ENCODE data around the gene APC. TPM values are rescaled to one million over a fixed set of nuclear protein-coding genes. Genes with fewer than 3 reads are reported as not detected.

APC gene
- total and polyA plus RNA-seq, 8 donors, result 32.2 to 52.0 (median 43.2) TPM

DNA sequence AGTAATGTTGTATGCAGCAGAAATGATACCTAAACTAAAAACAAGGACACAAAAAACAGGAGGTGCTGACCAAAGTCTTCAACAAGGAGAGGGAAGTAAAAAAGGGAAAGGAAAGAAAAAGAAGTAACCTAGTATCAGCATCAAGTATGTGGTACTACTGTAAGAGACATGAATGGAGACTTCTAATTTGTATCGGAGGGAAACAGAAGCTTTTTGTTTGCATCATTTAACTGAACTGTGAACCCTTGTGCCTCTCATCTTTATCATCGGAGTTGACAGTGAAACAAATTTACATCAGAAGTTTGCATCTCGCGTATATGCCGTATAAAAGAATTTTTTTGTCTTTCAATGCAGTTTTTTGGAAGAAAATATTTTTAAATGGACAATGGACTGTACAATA, 129.7 kb downstream of the APC start:
- H3K4me3 ChIP-seq, result no peak overlapping the region
- peaks cover 4 to 40% of the 10 kb centered on the region in 2 donors for H3K4me1 ChIP-seq
- no peaks in the 10 kb centered on the region for H3K9me3 ChIP-seq
- TF ChIP-seq, protein P1, sequence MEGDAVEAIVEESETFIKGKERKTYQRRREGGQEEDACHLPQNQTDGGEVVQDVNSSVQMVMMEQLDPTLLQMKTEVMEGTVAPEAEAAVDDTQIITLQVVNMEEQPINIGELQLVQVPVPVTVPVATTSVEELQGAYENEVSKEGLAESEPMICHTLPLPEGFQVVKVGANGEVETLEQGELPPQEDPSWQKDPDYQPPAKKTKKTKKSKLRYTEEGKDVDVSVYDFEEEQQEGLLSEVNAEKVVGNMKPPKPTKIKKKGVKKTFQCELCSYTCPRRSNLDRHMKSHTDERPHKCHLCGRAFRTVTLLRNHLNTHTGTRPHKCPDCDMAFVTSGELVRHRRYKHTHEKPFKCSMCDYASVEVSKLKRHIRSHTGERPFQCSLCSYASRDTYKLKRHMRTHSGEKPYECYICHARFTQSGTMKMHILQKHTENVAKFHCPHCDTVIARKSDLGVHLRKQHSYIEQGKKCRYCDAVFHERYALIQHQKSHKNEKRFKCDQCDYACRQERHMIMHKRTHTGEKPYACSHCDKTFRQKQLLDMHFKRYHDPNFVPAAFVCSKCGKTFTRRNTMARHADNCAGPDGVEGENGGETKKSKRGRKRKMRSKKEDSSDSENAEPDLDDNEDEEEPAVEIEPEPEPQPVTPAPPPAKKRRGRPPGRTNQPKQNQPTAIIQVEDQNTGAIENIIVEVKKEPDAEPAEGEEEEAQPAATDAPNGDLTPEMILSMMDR (IDR thresholded peaks at IDR 0.05), result no peak
- no peak overlapping the region for H3K27ac ChIP-seq
- no peak for ATAC-seq
- no peaks in the 10 kb centered on the region for H3K27me3 ChIP-seq
- H3K36me3 ChIP-seq, result peaks cover 0 to 94% of the 10 kb centered on the region in 2 donors
- intact Hi-C loops (cut with DNase I), result no loop called here
- no peak for DNase-seq

DNA sequence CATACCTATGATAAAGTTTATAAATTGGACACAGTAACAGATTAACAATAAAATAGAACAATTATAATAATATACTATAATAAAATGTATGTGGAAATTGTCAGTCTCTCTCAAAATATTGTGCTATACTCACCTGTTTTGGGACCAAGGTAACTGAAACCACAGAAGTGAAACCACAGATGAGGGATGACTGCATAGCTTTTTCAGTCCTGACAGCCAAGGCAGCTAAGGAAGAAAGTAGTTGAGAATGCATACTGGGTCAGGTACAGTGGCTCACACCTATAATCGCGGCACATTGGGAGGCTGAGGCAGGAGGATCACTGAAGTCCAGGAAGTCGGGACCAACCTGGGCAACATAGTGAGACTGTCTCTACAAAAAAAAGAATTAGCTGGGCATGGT, 132.3 kb downstream of the APC start:
- TF ChIP-seq, protein P1 (IDR thresholded peaks at IDR 0.05), result no peak
- Histone ChIP-seq H3K4me1 (peaks cover 0 to 18% of the 10 kb centered on the region in 2 donors), H3K4me3 (no peak overlapping the region), H3K27ac (no peak overlapping the region), H3K9me3 (no peaks in the 10 kb centered on the region), H3K36me3 (peaks cover 0 to 84% of the 10 kb centered on the region in 2 donors), H3K27me3 (no peaks in the 10 kb centered on the region)
- DNase-seq, result no peak
- intact Hi-C loops (cut with DNase I), result no loop called here
- no peak for ATAC-seq

DNA sequence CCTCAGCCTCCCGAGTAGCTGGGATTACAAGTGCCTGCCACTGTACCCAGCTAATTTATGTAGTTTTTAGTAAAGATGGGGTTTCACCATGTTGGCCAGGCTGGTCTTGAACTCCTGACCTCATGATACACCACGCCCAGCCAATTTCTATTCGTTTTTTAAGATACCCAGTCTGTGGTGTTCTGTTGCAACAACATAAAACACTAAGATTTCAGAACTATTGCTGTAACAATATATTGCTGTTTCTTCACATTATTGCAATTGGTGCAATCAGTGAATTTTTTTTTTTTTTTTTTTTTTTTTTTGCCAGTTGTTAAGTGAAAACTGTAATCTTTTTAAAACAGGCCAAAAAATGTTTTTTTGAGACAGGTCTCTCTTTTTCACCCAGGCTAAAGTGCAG, 133.3 kb downstream of the APC start:
- no peak for DNase-seq
- peaks cover 0 to 18% of the 10 kb centered on the region in 2 donors for H3K4me1 ChIP-seq
- H3K36me3 ChIP-seq, result peaks cover 0 to 81% of the 10 kb centered on the region in 2 donors
- no peak overlapping the region for H3K4me3 ChIP-seq
- no peaks in the 10 kb centered on the region for H3K9me3 ChIP-seq
- no peak for ATAC-seq
- intact Hi-C loops (cut with DNase I), result no loop called here
- TF ChIP-seq, protein P1 (IDR thresholded peaks at IDR 0.05), result no peak
- H3K27me3 ChIP-seq, result no peaks in the 10 kb centered on the region
- no peak overlapping the region for H3K27ac ChIP-seq

DNA sequence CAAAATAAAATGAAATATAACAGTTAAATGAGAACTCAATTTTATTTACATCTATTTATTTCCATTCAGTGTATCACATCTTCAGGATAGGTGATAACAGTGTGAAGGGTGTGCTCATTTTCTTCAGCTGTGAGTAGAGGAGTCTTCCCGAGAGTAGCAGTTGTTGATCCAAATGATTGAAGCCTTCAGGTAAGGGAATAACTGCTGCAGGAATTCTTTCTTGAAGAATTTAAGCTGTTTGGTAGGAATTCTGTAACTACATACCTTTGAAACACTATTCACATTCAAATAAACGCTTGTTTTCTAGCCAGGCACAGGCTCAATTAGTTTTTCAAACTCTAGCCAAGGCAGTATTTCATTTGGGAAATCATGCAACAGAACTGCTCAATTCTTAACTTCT, 138.7 kb downstream of the APC start:
- no peak overlapping the region for H3K4me3 ChIP-seq
- TF ChIP-seq, protein P1 (IDR thresholded peaks at IDR 0.05), result no peak
- H3K9me3 ChIP-seq, result no peaks in the 10 kb centered on the region
- H3K27ac ChIP-seq, result no peak overlapping the region
- no peak for ATAC-seq
- peaks cover 0 to 15% of the 10 kb centered on the region in 2 donors for H3K4me1 ChIP-seq
- no peaks in the 10 kb centered on the region for H3K27me3 ChIP-seq
- intact Hi-C loops (cut with DNase I), result no loop called here
- no peak for DNase-seq
- peaks cover 0 to 79% of the 10 kb centered on the region in 2 donors for H3K36me3 ChIP-seq

DNA sequence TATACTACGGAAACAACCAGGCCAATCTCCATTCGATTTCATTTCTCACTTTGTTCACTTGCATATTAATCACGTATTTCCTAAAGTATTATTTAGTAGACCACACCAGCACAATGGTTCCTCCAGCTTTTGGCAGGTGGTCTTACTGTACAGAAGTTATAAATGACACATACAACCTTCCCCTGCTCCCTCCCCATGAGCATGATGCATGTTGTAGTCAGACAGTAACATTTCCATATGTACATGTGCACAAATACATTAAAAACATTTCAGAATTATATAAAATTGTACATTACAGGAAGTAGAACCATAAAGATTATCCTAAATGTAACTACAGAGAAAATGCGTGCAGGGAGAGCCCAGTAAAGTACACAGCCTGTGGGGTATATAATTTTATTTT, 140.4 kb downstream of the APC start:
- ATAC-seq (no peak), DNase-seq (no peak)
- intact Hi-C loops (cut with DNase I), result no loop called here
- no peak overlapping the region for H3K4me3 ChIP-seq
- H3K4me1 ChIP-seq, result peaks cover 0 to 3% of the 10 kb centered on the region in 2 donors
- peaks cover 0 to 83% of the 10 kb centered on the region in 2 donors for H3K36me3 ChIP-seq
- TF ChIP-seq, protein P1 (IDR thresholded peaks at IDR 0.05), result no peak
- peak overlapping the region in 1 of 2 donors; percentile 16 for H3K27ac ChIP-seq
- no peaks in the 10 kb centered on the region for H3K9me3 ChIP-seq
- no peaks in the 10 kb centered on the region for H3K27me3 ChIP-seq

All from left lung (tissue), 10 donors.